ENCODE data around the gene SNIP1. TPM values are rescaled to one million over a fixed set of nuclear protein-coding genes. Genes with fewer than 3 reads are reported as not detected.
"Not testable (repeated sequence)": the region's sequence is repeated elsewhere in the genome, so short reads cannot be mapped to it uniquely, and the experiment has no call there.

Gene SNIP1
- total RNA-seq, 4 donors from 2014 or later = 5.2 to 9.2 (median 6.5) TPM

- intact Hi-C loops (cut with DNase I; ENCODE audit: low total_unique reads) (no loop called here), in situ Hi-C loops (cut with MboI; ENCODE audit: low sequenced_read_pairs in 4 of 4) (no loop called here)
- H3K36me3 ChIP-seq = peaks cover 0 to 73% of the 10 kb centered on the region in 2 donors
- H3K27me3 ChIP-seq = no peaks in the 10 kb centered on the region
- ATAC-seq = no peak
- no peak overlapping the region for H3K4me3 ChIP-seq
- no peaks in the 10 kb centered on the region for H3K4me1 ChIP-seq
- no peak for DNase-seq
- H3K9me3 ChIP-seq = no peaks in the 10 kb centered on the region
- no peak overlapping the region for H3K27ac ChIP-seq
- TF ChIP-seq CTCF (IDR thresholded peaks at IDR 0.05 in 4 of 5, conservative IDR thresholded peaks at IDR 0.05 in 1 of 5) = no peak
- no peak for TF ChIP-seq POLR2A (IDR thresholded peaks at IDR 0.05)
These were observed 13.9 kb downstream of the SNIP1 start for GRCh38 chr1:37540036-37540785.

GRCh38 chr1:37539154-37539553 lies 14.9 kb downstream of the SNIP1 start:
- H3K4me3 ChIP-seq; ATAC-seq; H3K27me3 ChIP-seq; H3K4me1 ChIP-seq; H3K9me3 ChIP-seq; H3K27ac ChIP-seq; intact Hi-C loops (cut with DNase I; ENCODE audit: low total_unique reads); in situ Hi-C loops (cut with MboI; ENCODE audit: low sequenced_read_pairs in 4 of 4); DNase-seq: not testable (repeated sequence)
- H3K36me3 ChIP-seq = peaks cover 0 to 68% of the 10 kb centered on the region in 2 donors

GRCh38 chr1:37537378-37537777 lies 16.7 kb downstream of the SNIP1 start:
- no peak overlapping the region for H3K4me3 ChIP-seq
- ATAC-seq = peak; percentile 51 to 57
- in situ Hi-C loops (cut with MboI; ENCODE audit: low sequenced_read_pairs in 4 of 4) (no loop called here), intact Hi-C loops (cut with DNase I; ENCODE audit: low total_unique reads) (no loop called here)
- TF ChIP-seq POLR2A (IDR thresholded peaks at IDR 0.05) = no peak
- no peak for TF ChIP-seq CTCF (IDR thresholded peaks at IDR 0.05 in 4 of 5, conservative IDR thresholded peaks at IDR 0.05 in 1 of 5)
- H3K27me3 ChIP-seq = no peaks in the 10 kb centered on the region
- DNase-seq = peak in 1 of 2 donors; percentile 37
- H3K9me3 ChIP-seq = no peaks in the 10 kb centered on the region
- peaks cover 14 to 19% of the 10 kb centered on the region in 2 donors for H3K4me1 ChIP-seq
- H3K36me3 ChIP-seq = peaks cover 0 to 60% of the 10 kb centered on the region in 2 donors
- H3K27ac ChIP-seq = peak overlapping the region; percentile 32 to 49 (median 40)

- TF ChIP-seq CTCF (IDR thresholded peaks at IDR 0.05 in 4 of 5, conservative IDR thresholded peaks at IDR 0.05 in 1 of 5) = no peak
- TF ChIP-seq POLR2A (IDR thresholded peaks at IDR 0.05) = no peak
- intact Hi-C loops (cut with DNase I; ENCODE audit: low total_unique reads) (loop anchor here (2.0 kb wide), 1 partner anchor 19 kb away; the partner anchor contains the start of gene MEAF6), in situ Hi-C loops (cut with MboI; ENCODE audit: low sequenced_read_pairs in 4 of 4) (no loop called here)
- H3K27me3 ChIP-seq = no peaks in the 10 kb centered on the region
- peaks cover 14 to 19% of the 10 kb centered on the region in 2 donors for H3K4me1 ChIP-seq
- ATAC-seq = no peak
- H3K27ac ChIP-seq = peak overlapping the region; percentile 51 to 66 (median 59)
- H3K36me3 ChIP-seq = peaks cover 0 to 27% of the 10 kb centered on the region in 2 donors
- no peak overlapping the region for H3K4me3 ChIP-seq
- H3K9me3 ChIP-seq = no peaks in the 10 kb centered on the region
- DNase-seq = no peak
These were observed 20.6 kb downstream of the SNIP1 start for GRCh38 chr1:37533317-37534093.

- intact Hi-C loops (cut with DNase I; ENCODE audit: low total_unique reads); H3K4me3 ChIP-seq; H3K9me3 ChIP-seq; H3K27ac ChIP-seq; in situ Hi-C loops (cut with MboI; ENCODE audit: low sequenced_read_pairs in 4 of 4); DNase-seq; H3K27me3 ChIP-seq; ATAC-seq: not testable (repeated sequence)
- peaks cover 14 to 19% of the 10 kb centered on the region in 2 donors for H3K4me1 ChIP-seq
- peaks cover 0 to 17% of the 10 kb centered on the region in 2 donors for H3K36me3 ChIP-seq
These were observed 21.5 kb downstream of the SNIP1 start for GRCh38 chr1:37532418-37533156.

- H3K36me3 ChIP-seq; H3K27ac ChIP-seq; DNase-seq; H3K9me3 ChIP-seq; ATAC-seq; H3K27me3 ChIP-seq; intact Hi-C loops (cut with DNase I; ENCODE audit: low total_unique reads); H3K4me3 ChIP-seq; in situ Hi-C loops (cut with MboI; ENCODE audit: low sequenced_read_pairs in 4 of 4): not testable (repeated sequence)
- peaks cover 14 to 18% of the 10 kb centered on the region in 2 donors for H3K4me1 ChIP-seq
These were observed 24.2 kb downstream of the SNIP1 start for GRCh38 chr1:37529888-37530287.

Data from gastrocnemius medialis (tissue), 4 donors.